K562 (cell line): ENCODE results near the gene NAA50. TPM values are rescaled to one million over a fixed set of nuclear protein-coding genes. Genes with fewer than 3 reads are reported as not detected.

Experiments
- CBX1 ChIP-seq: sonication (generic); IDR thresholded peaks from 2 replicates; pipeline ENCODE4 v1.6.1; 2016; ENCODE audit warnings: antibody characterized with exemption, low read depth, mild to moderate bottlenecking
- CC2D1A ChIP-seq: fragments of 450-650 bp; IDR thresholded peaks from 2 replicates; pipeline ENCODE4 v1.6.1; 2017; ENCODE audit warnings: mild to moderate bottlenecking
- CHD4 ChIP-seq: fragments of 200-600 bp; sonication (generic); IDR thresholded peaks from 3 replicates; pipeline ENCODE4 v1.6.1; 2012; ENCODE audit warnings: low read depth, mild to moderate bottlenecking, mixed read lengths, low read length, inconsistent platforms; ENCODE audit not compliant: insufficient read depth, insufficient replicate concordance, poor library complexity, severe bottlenecking
- HNRNPH1 ChIP-seq: fragments of 200-400 bp; formaldehyde crosslinking; optimal IDR thresholded peaks from 2 replicates; pipeline ENCODE3; 2017; ENCODE audit warnings: low read depth, mild to moderate bottlenecking, low read length, moderate library complexity
- RBM39 ChIP-seq: fragments of 200-400 bp; formaldehyde crosslinking; optimal IDR thresholded peaks from 2 replicates; pipeline ENCODE3; 2018; ENCODE audit warnings: low read depth, low read length
- SIX5 ChIP-seq, 2 experiments: IDR thresholded peaks; 2 replicates each; pipeline ENCODE4 v1.6.1; 2011; ENCODE audit warnings: low read length in 2 of 2, borderline replicate concordance in 1 of 2, low read depth in 1 of 2, mild to moderate bottlenecking in 1 of 2, moderate library complexity in 1 of 2; ENCODE audit not compliant: insufficient read depth in 1 of 2
- SUPT5H ChIP-seq: fragments of 450-650 bp; IDR thresholded peaks from 2 replicates; pipeline ENCODE4 v1.6.1; 2016
- ZBTB7A ChIP-seq: IDR thresholded peaks from 2 replicates; pipeline ENCODE4 v1.6.1; 2011; ENCODE audit warnings: low read depth, mild to moderate bottlenecking, low read length, moderate library complexity, borderline replicate concordance; ENCODE audit not compliant: control insufficient read depth
- ZNF184 ChIP-seq: sonication (generic); formaldehyde crosslinking; IDR thresholded peaks from 2 replicates; pipeline ENCODE4 v1.5.0; 2020; ENCODE audit warnings: missing genetic modification reagents
- ZNF766 ChIP-seq: fragments of 200-800 bp; sonication (Bioruptor generic); conservative IDR thresholded peaks from 2 replicates; pipeline ENCODE4 v1.6.1; 2016; ENCODE audit warnings: missing genetic modification characterization, missing compliant biosample characterization
- polyA plus RNA-seq, 8 experiments: library from polyadenylated mRNA; depleted of rRNA in 4 of 8; stranded (reverse) in 5 of 8; unstranded in 3 of 8; fragments of >200 nt; fragmentation: Nextera tagmentation in 2 of 8; fragmentation: Illumina TruSeq in 1 of 8; extraction: Ambion mirVana in 2 of 8; extraction: Trizol in 1 of 8; gene quantifications; 2 replicates each; pipeline versions ENCODE4 v1.2.1 to v1.2.3, GENCODE V29; 2011 to 2014; ENCODE audit warnings: inconsistent platforms in 1 of 8, missing spikeins in 1 of 8
- total RNA-seq, 7 experiments: library from RNA; depleted of rRNA in 6 of 7; stranded (reverse); fragments of >200 nt in 6 of 7; fragmentation: Illumina TruSeq in 2 of 7; extraction: Trizol in 2 of 7; gene quantifications; 2 replicates each; pipeline versions ENCODE4 v1.2.1 to v1.2.3, GENCODE V29; 2011 to 2021; ENCODE audit warnings: low replicate concordance in 1 of 7
- TF ChIP-seq, protein P1 (sequence below), 2 experiments: fragments of 450-650 bp in 1 of 2; sonication (generic) in 1 of 2; formaldehyde crosslinking in 1 of 2; IDR thresholded peaks; 2 replicates each; pipeline versions ENCODE4 v1.7.1 to v1.9.0; 2016 to 2022; ENCODE audit warnings: inconsistent platforms in 1 of 2, mild to moderate bottlenecking in 1 of 2, missing genetic modification reagents in 1 of 2
- TF ChIP-seq, protein P2 (sequence below): fragments of 250-450 bp; sonication (Bioruptor Pico); IDR thresholded peaks from 2 replicates; pipeline ENCODE4 v1.4.0; 2020; ENCODE audit warnings: mild to moderate bottlenecking
- TF ChIP-seq, protein P3 (sequence below), 3 experiments: IDR thresholded peaks in 2 of 3; conservative IDR thresholded peaks in 1 of 3; 2 replicates each; pipeline ENCODE4 v1.5.1; 2011 to 2012; ENCODE audit warnings: low read length in 3 of 3, mild to moderate bottlenecking in 3 of 3, control low read depth in 2 of 3, improper control_type of control experiment in 1 of 3, inconsistent platforms in 1 of 3, low read depth in 1 of 3, mixed read lengths in 1 of 3, moderate library complexity in 1 of 3; ENCODE audit not compliant: insufficient read depth in 2 of 3

Gene NAA50
- total and polyA plus RNA-seq, 9 of the 15 experiments (the other 6 are each of a cell fraction or from before 2014, with no cell fraction given) = 40.0 to 301 (median 112) TPM

DNA sequence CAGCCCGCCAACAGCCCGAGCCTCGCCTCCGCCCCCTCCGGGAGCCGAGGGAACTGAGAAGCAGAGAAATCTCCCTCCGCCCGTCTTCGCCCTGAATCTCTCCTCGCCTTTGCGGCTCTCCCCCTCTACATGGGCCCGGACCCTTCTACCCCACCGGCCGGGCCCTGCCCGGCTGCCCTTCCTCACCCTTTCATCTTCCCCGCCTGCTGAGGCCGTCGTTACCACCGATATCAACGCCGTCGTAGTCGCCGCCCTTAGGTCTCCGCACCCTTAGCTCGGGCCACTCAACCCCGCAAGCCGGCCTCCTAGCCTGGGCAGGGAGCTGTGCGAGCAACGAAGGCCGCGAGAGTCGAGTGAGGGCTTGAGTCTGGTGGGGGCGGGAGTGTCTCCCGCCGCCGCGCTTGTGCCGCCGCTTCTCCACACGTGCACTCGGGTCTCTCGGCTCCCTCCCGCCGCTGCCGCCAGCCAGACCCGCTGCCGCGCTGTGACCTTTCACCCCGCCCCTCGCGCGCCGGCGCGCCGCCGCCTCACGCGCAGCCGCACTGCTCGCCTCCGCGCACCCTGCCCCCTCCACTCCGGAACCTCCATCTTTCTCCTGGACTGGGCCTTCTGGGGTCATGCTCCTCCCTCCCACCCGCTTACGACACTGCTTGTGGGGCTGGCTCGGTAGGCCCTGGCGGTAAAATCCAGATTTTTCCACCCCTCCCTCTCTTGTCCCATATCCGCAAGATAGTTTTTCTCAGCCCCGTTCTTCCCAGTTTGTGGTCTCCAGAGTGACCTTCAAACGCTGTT lies at the start of gene NAA50 (continued):
- TF ChIP-seq, protein P1, sequence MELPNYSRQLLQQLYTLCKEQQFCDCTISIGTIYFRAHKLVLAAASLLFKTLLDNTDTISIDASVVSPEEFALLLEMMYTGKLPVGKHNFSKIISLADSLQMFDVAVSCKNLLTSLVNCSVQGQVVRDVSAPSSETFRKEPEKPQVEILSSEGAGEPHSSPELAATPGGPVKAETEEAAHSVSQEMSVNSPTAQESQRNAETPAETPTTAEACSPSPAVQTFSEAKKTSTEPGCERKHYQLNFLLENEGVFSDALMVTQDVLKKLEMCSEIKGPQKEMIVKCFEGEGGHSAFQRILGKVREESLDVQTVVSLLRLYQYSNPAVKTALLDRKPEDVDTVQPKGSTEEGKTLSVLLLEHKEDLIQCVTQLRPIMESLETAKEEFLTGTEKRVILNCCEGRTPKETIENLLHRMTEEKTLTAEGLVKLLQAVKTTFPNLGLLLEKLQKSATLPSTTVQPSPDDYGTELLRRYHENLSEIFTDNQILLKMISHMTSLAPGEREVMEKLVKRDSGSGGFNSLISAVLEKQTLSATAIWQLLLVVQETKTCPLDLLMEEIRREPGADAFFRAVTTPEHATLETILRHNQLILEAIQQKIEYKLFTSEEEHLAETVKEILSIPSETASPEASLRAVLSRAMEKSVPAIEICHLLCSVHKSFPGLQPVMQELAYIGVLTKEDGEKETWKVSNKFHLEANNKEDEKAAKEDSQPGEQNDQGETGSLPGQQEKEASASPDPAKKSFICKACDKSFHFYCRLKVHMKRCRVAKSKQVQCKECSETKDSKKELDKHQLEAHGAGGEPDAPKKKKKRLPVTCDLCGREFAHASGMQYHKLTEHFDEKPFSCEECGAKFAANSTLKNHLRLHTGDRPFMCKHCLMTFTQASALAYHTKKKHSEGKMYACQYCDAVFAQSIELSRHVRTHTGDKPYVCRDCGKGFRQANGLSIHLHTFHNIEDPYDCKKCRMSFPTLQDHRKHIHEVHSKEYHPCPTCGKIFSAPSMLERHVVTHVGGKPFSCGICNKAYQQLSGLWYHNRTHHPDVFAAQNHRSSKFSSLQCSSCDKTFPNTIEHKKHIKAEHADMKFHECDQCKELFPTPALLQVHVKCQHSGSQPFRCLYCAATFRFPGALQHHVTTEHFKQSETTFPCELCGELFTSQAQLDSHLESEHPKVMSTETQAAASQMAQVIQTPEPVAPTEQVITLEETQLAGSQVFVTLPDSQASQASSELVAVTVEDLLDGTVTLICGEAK (IDR thresholded peaks at IDR 0.05) = no peak
- TF ChIP-seq, protein P1 (CRISPR knock-in tag; IDR thresholded peaks at IDR 0.05) = no peak
- TF ChIP-seq, protein P2, sequence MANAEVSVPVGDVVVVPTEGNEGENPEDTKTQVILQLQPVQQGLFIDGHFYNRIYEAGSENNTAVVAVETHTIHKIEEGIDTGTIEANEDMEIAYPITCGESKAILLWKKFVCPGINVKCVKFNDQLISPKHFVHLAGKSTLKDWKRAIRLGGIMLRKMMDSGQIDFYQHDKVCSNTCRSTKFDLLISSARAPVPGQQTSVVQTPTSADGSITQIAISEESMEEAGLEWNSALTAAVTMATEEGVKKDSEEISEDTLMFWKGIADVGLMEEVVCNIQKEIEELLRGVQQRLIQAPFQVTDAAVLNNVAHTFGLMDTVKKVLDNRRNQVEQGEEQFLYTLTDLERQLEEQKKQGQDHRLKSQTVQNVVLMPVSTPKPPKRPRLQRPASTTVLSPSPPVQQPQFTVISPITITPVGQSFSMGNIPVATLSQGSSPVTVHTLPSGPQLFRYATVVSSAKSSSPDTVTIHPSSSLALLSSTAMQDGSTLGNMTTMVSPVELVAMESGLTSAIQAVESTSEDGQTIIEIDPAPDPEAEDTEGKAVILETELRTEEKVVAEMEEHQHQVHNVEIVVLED (CRISPR knock-in tag) = peak; percentile 44; the same call in 1 of the 2 replicates
- TF ChIP-seq CC2D1A = no peak
- no peak for TF ChIP-seq RBM39
- no peak for TF ChIP-seq SIX5 (IDR thresholded peaks at IDR 0.05; ENCODE audit: borderline replicate concordance in 1 of 2, insufficient read depth in 1 of 2, low read depth in 1 of 2, low read length in 2 of 2)
- TF ChIP-seq, protein P3, sequence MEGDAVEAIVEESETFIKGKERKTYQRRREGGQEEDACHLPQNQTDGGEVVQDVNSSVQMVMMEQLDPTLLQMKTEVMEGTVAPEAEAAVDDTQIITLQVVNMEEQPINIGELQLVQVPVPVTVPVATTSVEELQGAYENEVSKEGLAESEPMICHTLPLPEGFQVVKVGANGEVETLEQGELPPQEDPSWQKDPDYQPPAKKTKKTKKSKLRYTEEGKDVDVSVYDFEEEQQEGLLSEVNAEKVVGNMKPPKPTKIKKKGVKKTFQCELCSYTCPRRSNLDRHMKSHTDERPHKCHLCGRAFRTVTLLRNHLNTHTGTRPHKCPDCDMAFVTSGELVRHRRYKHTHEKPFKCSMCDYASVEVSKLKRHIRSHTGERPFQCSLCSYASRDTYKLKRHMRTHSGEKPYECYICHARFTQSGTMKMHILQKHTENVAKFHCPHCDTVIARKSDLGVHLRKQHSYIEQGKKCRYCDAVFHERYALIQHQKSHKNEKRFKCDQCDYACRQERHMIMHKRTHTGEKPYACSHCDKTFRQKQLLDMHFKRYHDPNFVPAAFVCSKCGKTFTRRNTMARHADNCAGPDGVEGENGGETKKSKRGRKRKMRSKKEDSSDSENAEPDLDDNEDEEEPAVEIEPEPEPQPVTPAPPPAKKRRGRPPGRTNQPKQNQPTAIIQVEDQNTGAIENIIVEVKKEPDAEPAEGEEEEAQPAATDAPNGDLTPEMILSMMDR (IDR thresholded peaks at IDR 0.05 in 2 of 3, conservative IDR thresholded peaks at IDR 0.05 in 1 of 3; ENCODE audit: insufficient read depth in 2 of 3, low read depth in 1 of 3, low read length in 3 of 3) = peak in 2 of 3 experiments; percentile 24 to 28; a peak in 3 of 6 replicates
- no peak for TF ChIP-seq ZNF184 (CRISPR knock-in tag)
- TF ChIP-seq SUPT5H = peak; percentile 77
- TF ChIP-seq ZNF766 (CRISPR knock-in tag) = peak; percentile 52; the same call in 1 of the 2 replicates
- TF ChIP-seq ZBTB7A = peak; percentile 90; the same call in 1 of the 2 replicates
- no peak for TF ChIP-seq CHD4
- TF ChIP-seq HNRNPH1 = no peak
- TF ChIP-seq CBX1 = peak; percentile 5; the same call in 1 of the 2 replicates
